Lower leg skin (tissue), 3 donors: ENCODE data around the gene NR1D1.

Source experiments
- CTCF ChIP-seq, 3 donors: fragments of 450-650 bp; IDR thresholded peaks; one replicate each; pipeline ENCODE4 v1.5.1; 2016; ENCODE audit warnings: antibody characterized with exemption in 3 of 3, mild to moderate bottlenecking in 3 of 3, moderate library complexity in 2 of 3
- POLR2A ChIP-seq, 2 donors: fragments of 450-650 bp; IDR thresholded peaks; one replicate each; pipeline ENCODE4 v1.6.1; 2016 to 2017; ENCODE audit warnings: antibody characterized with exemption in 2 of 2, mild to moderate bottlenecking in 1 of 2, moderate library complexity in 1 of 2

- TF ChIP-seq CTCF (IDR thresholded peaks at IDR 0.05) (no peak), POLR2A (IDR thresholded peaks at IDR 0.05) (no peak)
Measured at GRCh38 chr17:40103071-40103661, 2.8 kb upstream of the NR1D1 start.
